Stimulated activated CD4-positive, alpha-beta T cell treated with anti-CD3 and anti-CD28 coated beads, Interleukin-1b, Interleukin-23, amount 100 ng/mL, for 4 hours (primary cell): Measurements from ENCODE around the gene AGBL4.

ENCODE experiments used
- DNase-seq, 2 donors: peaks; one replicate each; pipeline ENCODE4 v3.0.0-alpha.2; 2020; ENCODE audit warnings: low read depth in 2 of 2

The AGBL4 gene

GRCh38 chr1:48592330-48592729 is 1431.4 kb downstream of the AGBL4 start:
- DNase-seq: no peak

GRCh38 chr1:48591181-48591580 is 1432.6 kb downstream of the AGBL4 start:
- DNase-seq: no peak

GRCh38 chr1:48588061-48588460 is 1435.7 kb downstream of the AGBL4 start:
- DNase-seq: no peak

- DNase-seq: no peak
Measured at GRCh38 chr1:48582408-48582807, 1441.3 kb downstream of the AGBL4 start.

GRCh38 chr1:48581270-48581669 is 1442.5 kb downstream of the AGBL4 start:
- DNase-seq: no peak

- no peak for DNase-seq
Measured at GRCh38 chr1:48576565-48576964, 1447.2 kb downstream of the AGBL4 start.

- DNase-seq: no peak
Measured at GRCh38 chr1:48572646-48573258, 1451.0 kb downstream of the AGBL4 start.

- no peak for DNase-seq
Measured at GRCh38 chr1:48572134-48572533, 1451.6 kb downstream of the AGBL4 start.

GRCh38 chr1:48571303-48571987 is 1452.3 kb downstream of the AGBL4 start:
- no peak for DNase-seq

GRCh38 chr1:48570568-48570967 is 1453.2 kb downstream of the AGBL4 start:
- no peak for DNase-seq

GRCh38 chr1:48568501-48568900 is 1455.3 kb downstream of the AGBL4 start:
- DNase-seq: no peak

- DNase-seq: no peak
Measured at GRCh38 chr1:48566492-48566891, 1457.3 kb downstream of the AGBL4 start.

GRCh38 chr1:48563021-48563420 is 1460.7 kb downstream of the AGBL4 start:
- no peak for DNase-seq

GRCh38 chr1:48561444-48561843 is 1462.3 kb downstream of the AGBL4 start:
- no peak for DNase-seq

- DNase-seq: no peak
Measured at GRCh38 chr1:48560577-48560976, 1463.2 kb downstream of the AGBL4 start.

- DNase-seq: no peak
Measured at GRCh38 chr1:48560116-48560515, 1463.6 kb downstream of the AGBL4 start.

- no peak for DNase-seq
Measured at GRCh38 chr1:48558366-48558765, 1465.4 kb downstream of the AGBL4 start.

GRCh38 chr1:48556186-48556850 is 1467.4 kb downstream of the AGBL4 start:
- DNase-seq: no peak

GRCh38 chr1:48555271-48555670 is 1468.5 kb downstream of the AGBL4 start:
- DNase-seq: no peak

GRCh38 chr1:48552903-48553606 is 1470.7 kb downstream of the AGBL4 start:
- no peak for DNase-seq

- DNase-seq: no peak
Measured at GRCh38 chr1:48552420-48552819, 1471.3 kb downstream of the AGBL4 start.

GRCh38 chr1:48548985-48549384 is 1474.8 kb downstream of the AGBL4 start:
- DNase-seq: no peak
